Measurements from ENCODE around the gene SLC27A3.
A peak's percentile ranks its signal among the peaks of the same experiment; 100 is the strongest.
"Not testable (repeated sequence)": the region's sequence is repeated elsewhere in the genome, so short reads cannot be mapped to it uniquely, and the experiment has no call there.

SLC27A3 gene

DNA sequence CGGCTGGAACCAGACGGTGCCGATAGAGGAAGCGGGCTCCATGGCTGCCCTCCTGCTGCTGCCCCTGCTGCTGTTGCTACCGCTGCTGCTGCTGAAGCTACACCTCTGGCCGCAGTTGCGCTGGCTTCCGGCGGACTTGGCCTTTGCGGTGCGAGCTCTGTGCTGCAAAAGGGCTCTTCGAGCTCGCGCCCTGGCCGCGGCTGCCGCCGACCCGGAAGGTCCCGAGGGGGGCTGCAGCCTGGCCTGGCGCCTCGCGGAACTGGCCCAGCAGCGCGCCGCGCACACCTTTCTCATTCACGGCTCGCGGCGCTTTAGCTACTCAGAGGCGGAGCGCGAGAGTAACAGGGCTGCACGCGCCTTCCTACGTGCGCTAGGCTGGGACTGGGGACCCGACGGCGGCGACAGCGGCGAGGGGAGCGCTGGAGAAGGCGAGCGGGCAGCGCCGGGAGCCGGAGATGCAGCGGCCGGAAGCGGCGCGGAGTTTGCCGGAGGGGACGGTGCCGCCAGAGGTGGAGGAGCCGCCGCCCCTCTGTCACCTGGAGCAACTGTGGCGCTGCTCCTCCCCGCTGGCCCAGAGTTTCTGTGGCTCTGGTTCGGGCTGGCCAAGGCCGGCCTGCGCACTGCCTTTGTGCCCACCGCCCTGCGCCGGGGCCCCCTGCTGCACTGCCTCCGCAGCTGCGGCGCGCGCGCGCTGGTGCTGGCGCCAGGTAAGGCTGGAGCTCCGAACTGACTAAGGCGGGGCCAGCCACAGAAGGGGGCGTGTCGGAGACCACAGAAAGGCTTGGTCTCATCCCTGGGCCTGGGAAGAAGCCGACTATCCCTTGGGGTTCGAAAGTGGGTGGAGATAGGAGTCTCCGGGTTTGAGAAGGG lies 486 bp downstream of the SLC27A3 start:
- Histone ChIP-seq H3K36me3 (ENCODE audit: insufficient read depth, low read length) (0 out of 2 replicates have a peak, but pooled peaks cover 5% of the 10 kb centered on the region), H2AFZ (ENCODE audit: low read length, unreplicated experiment) (peak overlapping the region; percentile 83)

DNA sequence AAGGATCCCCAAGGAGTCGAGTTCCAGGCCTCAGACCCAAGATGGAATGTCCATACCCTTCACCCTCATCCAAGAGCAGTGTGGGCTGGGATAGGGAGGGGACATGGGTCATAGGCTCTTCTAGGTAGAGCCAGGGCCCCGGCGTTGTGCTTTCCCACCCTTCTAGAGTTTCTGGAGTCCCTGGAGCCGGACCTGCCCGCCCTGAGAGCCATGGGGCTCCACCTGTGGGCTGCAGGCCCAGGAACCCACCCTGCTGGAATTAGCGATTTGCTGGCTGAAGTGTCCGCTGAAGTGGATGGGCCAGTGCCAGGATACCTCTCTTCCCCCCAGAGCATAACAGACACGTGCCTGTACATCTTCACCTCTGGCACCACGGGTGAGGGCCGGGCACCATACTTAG lies 1.1 kb downstream of the SLC27A3 start:
- no peaks in the 10 kb centered on the region for H3K27me3 ChIP-seq (ENCODE audit: insufficient read depth, low read length)
- H3K4me1 ChIP-seq (ENCODE audit: control insufficient read depth, insufficient read depth, low read length, unreplicated experiment) = peaks cover 42% of the 10 kb centered on the region
- no peaks in the 10 kb centered on the region for H3K79me2 ChIP-seq (ENCODE audit: control insufficient read depth, insufficient read depth, low read length, unreplicated experiment)
- H2AFZ ChIP-seq (ENCODE audit: low read length, unreplicated experiment) = no peak overlapping the region
- H3K36me3 ChIP-seq (ENCODE audit: insufficient read depth, low read length) = 0 out of 2 replicates have a peak, but pooled peaks cover 5% of the 10 kb centered on the region
- H3K4me3 ChIP-seq (ENCODE audit: low read depth, low read length) = peak overlapping the region; percentile 83
- no peak overlapping the region for H3K27ac ChIP-seq (ENCODE audit: low read depth, low read length)

More for the DNA sequence above, 486 bp downstream of the SLC27A3 start:
- no peaks in the 10 kb centered on the region for H3K79me2 ChIP-seq (ENCODE audit: control insufficient read depth, insufficient read depth, low read length, unreplicated experiment)
- H3K4me3 ChIP-seq (ENCODE audit: low read depth, low read length) = peak overlapping the region; percentile 83
- H3K4me1 ChIP-seq (ENCODE audit: control insufficient read depth, insufficient read depth, low read length, unreplicated experiment) = peaks cover 42% of the 10 kb centered on the region
- 0 out of 2 replicates have a peak overlapping the region, but pooled peaks have one; percentile 24 for H3K27ac ChIP-seq (ENCODE audit: low read depth, low read length)
- H3K27me3 ChIP-seq (ENCODE audit: insufficient read depth, low read length) = no peaks in the 10 kb centered on the region

DNA sequence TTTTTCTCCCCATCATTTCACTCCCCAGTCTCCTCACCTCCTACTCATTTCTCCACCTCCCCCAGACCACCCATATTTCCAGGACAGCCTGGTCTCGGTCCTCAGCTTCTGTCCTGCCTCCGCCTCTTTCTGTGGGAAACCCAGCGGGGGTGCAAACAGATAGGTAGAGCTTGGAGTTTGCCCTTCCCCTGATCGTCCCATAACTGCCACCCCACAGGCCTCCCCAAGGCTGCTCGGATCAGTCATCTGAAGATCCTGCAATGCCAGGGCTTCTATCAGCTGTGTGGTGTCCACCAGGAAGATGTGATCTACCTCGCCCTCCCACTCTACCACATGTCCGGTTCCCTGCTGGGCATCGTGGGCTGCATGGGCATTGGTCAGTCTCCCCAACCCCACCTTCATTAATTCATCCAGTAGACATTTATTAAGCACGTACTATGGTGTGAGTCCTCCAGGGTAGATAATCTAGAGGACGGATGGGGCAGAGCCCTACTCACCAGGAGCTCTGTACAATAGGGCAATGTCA lies 1.7 kb downstream of the SLC27A3 start:
- H3K36me3 ChIP-seq (ENCODE audit: insufficient read depth, low read length) = 0 out of 2 replicates have a peak, but pooled peaks cover 5% of the 10 kb centered on the region
- no peak overlapping the region for H2AFZ ChIP-seq (ENCODE audit: low read length, unreplicated experiment)
- H3K27me3 ChIP-seq (ENCODE audit: insufficient read depth, low read length) = no peaks in the 10 kb centered on the region
- peaks cover 42% of the 10 kb centered on the region for H3K4me1 ChIP-seq (ENCODE audit: control insufficient read depth, insufficient read depth, low read length, unreplicated experiment)
- H3K79me2 ChIP-seq (ENCODE audit: control insufficient read depth, insufficient read depth, low read length, unreplicated experiment) = no peaks in the 10 kb centered on the region
- no peak overlapping the region for H3K27ac ChIP-seq (ENCODE audit: low read depth, low read length)
- peak overlapping the region; percentile 83; the same call in 1 of the 2 replicates for H3K4me3 ChIP-seq (ENCODE audit: low read depth, low read length)

DNA sequence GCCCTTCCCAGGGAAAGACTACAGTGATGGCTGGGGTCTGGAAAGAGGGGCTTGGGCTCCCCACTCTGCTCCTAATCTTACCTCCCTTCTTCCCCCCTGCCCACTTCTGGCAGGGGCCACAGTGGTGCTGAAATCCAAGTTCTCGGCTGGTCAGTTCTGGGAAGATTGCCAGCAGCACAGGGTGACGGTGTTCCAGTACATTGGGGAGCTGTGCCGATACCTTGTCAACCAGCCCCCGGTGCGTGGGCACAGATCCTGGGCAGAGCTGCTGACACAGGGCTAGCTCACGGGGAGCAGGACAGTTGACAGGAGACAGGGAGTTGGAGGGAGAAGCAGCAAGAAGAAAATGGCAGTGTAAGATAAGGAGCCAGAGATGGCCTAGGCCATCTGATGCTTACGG lies 2.4 kb downstream of the SLC27A3 start:
- Histone ChIP-seq H3K4me3 (ENCODE audit: low read depth, low read length) (no peak overlapping the region), H3K27ac (ENCODE audit: low read depth, low read length) (no peak overlapping the region), H3K36me3 (ENCODE audit: insufficient read depth, low read length) (0 out of 2 replicates have a peak, but pooled peaks cover 3% of the 10 kb centered on the region), H3K27me3 (ENCODE audit: insufficient read depth, low read length) (no peaks in the 10 kb centered on the region), H3K4me1 (ENCODE audit: control insufficient read depth, insufficient read depth, low read length, unreplicated experiment) (peaks cover 42% of the 10 kb centered on the region), H3K79me2 (ENCODE audit: control insufficient read depth, insufficient read depth, low read length, unreplicated experiment) (no peaks in the 10 kb centered on the region), H2AFZ (ENCODE audit: low read length, unreplicated experiment) (no peak overlapping the region)

DNA sequence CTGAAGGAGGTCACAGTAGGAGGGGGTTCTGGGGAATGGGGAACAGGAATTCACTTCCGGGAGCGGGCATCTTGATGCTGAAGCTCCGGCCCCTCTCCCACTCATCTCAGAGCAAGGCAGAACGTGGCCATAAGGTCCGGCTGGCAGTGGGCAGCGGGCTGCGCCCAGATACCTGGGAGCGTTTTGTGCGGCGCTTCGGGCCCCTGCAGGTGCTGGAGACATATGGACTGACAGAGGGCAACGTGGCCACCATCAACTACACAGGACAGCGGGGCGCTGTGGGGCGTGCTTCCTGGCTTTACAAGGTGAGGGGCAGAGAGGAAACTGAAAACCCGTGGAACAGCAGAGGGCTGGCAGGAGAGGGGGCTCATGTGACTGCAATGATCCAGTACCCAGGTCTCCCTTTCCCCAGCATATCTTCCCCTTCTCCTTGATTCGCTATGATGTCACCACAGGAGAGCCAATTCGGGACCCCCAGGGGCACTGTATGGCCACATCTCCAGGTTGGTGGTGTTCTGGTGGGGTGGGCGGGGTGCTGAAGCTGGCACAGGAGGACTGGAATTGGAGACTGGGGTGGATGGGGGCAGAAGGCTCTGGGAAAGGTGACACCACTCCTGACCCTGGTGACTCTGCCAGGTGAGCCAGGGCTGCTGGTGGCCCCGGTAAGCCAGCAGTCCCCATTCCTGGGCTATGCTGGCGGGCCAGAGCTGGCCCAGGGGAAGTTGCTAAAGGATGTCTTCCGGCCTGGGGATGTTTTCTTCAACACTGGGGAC lies 3.0 kb downstream of the SLC27A3 start:
- Histone ChIP-seq H3K79me2 (ENCODE audit: control insufficient read depth, insufficient read depth, low read length, unreplicated experiment) (no peaks in the 10 kb centered on the region), H3K27ac (ENCODE audit: low read depth, low read length) (no peak overlapping the region), H3K36me3 (ENCODE audit: insufficient read depth, low read length) (no peaks in the 10 kb centered on the region), H3K4me3 (ENCODE audit: low read depth, low read length) (no peak overlapping the region), H3K4me1 (ENCODE audit: control insufficient read depth, insufficient read depth, low read length, unreplicated experiment) (peaks cover 42% of the 10 kb centered on the region), H3K27me3 (ENCODE audit: insufficient read depth, low read length) (no peaks in the 10 kb centered on the region), H2AFZ (ENCODE audit: low read length, unreplicated experiment) (no peak overlapping the region)

DNA sequence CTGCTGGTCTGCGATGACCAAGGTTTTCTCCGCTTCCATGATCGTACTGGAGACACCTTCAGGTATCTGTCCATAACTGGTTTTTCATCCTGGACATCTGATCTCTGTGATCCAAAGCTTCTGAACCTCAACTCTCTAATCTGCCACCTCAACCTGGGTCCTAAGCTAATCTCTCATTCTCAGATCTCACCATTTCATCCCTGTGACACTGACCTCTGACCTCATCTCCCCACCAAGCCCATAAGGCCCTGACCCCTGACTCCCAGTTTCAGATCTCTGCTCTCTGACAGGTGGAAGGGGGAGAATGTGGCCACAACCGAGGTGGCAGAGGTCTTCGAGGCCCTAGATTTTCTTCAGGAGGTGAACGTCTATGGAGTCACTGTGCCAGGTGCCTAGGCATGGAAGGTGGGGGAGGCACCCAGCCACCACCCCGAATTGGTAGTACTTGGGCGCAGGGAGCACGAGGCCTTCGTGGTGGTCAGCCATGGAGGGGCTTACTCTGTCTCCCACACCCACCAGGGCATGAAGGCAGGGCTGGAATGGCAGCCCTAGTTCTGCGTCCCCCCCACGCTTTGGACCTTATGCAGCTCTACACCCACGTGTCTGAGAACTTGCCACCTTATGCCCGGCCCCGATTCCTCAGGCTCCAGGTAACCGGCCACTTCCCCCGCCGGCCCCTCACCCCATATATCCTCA lies 3.8 kb downstream of the SLC27A3 start:
- Histone ChIP-seq H3K27ac (ENCODE audit: low read depth, low read length) (no peak overlapping the region), H3K79me2 (ENCODE audit: control insufficient read depth, insufficient read depth, low read length, unreplicated experiment) (no peaks in the 10 kb centered on the region), H3K36me3 (ENCODE audit: insufficient read depth, low read length) (no peaks in the 10 kb centered on the region), H3K4me3 (ENCODE audit: low read depth, low read length) (no peak overlapping the region), H3K4me1 (ENCODE audit: control insufficient read depth, insufficient read depth, low read length, unreplicated experiment) (peaks cover 37% of the 10 kb centered on the region), H2AFZ (ENCODE audit: low read length, unreplicated experiment) (no peak overlapping the region), H3K27me3 (ENCODE audit: insufficient read depth, low read length) (no peaks in the 10 kb centered on the region)

DNA sequence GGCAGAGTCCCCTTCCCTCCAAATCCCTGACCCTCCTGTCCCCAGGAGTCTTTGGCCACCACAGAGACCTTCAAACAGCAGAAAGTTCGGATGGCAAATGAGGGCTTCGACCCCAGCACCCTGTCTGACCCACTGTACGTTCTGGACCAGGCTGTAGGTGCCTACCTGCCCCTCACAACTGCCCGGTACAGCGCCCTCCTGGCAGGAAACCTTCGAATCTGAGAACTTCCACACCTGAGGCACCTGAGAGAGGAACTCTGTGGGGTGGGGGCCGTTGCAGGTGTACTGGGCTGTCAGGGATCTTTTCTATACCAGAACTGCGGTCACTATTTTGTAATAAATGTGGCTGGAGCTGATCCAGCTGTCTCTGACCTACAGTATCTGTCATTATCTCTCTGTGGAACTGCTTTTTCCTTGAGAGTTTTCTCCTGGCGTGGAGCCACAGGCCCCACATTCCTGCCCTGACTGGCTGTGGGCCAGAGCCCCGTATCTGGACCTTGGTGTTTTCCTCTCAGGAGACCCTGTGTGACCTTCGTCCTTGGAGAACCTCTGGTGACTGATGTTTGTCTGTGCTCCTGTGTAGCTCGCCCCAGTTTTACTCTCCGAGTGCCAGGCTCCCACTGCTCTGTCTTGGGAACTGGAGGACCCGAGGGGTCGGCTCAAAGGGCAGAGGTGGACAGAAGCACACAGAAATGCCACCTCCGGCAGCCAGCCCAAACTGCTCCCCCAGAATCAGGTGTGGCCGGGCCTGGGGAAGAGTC lies 4.8 kb downstream of the SLC27A3 start:
- peaks cover 28% of the 10 kb centered on the region for H3K4me1 ChIP-seq (ENCODE audit: control insufficient read depth, insufficient read depth, low read length, unreplicated experiment)

DNA sequence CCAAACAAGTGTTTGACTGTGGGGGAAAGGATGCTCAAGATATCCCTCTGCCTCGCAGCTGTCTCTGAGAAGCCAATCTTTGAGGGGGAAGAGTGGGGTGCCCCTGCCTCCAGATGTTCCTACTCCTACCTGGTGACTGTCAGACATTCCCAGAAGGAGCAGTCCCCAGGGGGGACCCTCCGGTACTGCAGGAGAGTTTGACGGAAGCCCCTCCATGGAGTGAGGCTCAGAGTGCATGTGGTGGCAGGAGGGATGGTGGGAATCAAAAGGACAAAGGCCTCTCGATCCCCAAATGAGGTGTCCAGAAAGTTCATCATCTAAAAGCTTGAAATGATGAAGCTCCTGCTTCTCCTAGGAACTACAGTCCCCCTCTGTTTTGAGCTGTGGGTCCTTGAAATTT lies 5.3 kb downstream of the SLC27A3 start:
- H2AFZ ChIP-seq (ENCODE audit: low read length, unreplicated experiment) = no peak overlapping the region
- no peak overlapping the region for H3K27ac ChIP-seq (ENCODE audit: low read depth, low read length)
- no peaks in the 10 kb centered on the region for H3K36me3 ChIP-seq (ENCODE audit: insufficient read depth, low read length)
- H3K4me3 ChIP-seq (ENCODE audit: low read depth, low read length) = no peak overlapping the region
- no peaks in the 10 kb centered on the region for H3K79me2 ChIP-seq (ENCODE audit: control insufficient read depth, insufficient read depth, low read length, unreplicated experiment)
- no peaks in the 10 kb centered on the region for H3K27me3 ChIP-seq (ENCODE audit: insufficient read depth, low read length)
- peaks cover 24% of the 10 kb centered on the region for H3K4me1 ChIP-seq (ENCODE audit: control insufficient read depth, insufficient read depth, low read length, unreplicated experiment)

More for the DNA sequence above, 4.8 kb downstream of the SLC27A3 start:
- Histone ChIP-seq H3K4me3 (ENCODE audit: low read depth, low read length) (no peak overlapping the region), H3K27me3 (ENCODE audit: insufficient read depth, low read length) (no peaks in the 10 kb centered on the region), H3K36me3 (ENCODE audit: insufficient read depth, low read length) (no peaks in the 10 kb centered on the region), H3K79me2 (ENCODE audit: control insufficient read depth, insufficient read depth, low read length, unreplicated experiment) (no peaks in the 10 kb centered on the region), H3K27ac (ENCODE audit: low read depth, low read length) (no peak overlapping the region), H2AFZ (ENCODE audit: low read length, unreplicated experiment) (no peak overlapping the region)

DNA sequence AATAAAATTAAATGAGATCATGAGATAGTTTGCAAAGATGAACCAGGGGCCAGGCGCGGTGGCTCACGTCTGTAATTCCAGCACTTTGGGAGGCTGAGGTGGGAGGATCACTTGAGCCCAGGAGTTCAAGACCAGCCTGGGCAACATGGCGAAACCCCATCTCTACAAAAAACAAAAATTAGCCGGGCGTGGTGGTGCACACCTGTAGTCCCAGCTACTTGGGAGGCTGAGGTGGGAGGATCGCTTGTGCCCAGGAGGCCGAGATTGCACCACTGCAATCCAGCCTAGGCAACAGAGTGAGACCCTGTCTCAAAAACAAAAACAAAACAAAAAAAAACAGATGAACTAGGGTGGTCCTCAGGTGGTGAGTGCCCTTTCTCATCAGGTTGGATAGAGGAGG lies 7.4 kb downstream of the SLC27A3 start:
- H2AFZ ChIP-seq (ENCODE audit: low read length, unreplicated experiment) = peak overlapping the region; percentile 77
- peaks cover 12% of the 10 kb centered on the region for H3K4me1 ChIP-seq (ENCODE audit: control insufficient read depth, insufficient read depth, low read length, unreplicated experiment)
- H3K79me2 ChIP-seq (ENCODE audit: control insufficient read depth, insufficient read depth, low read length, unreplicated experiment); H3K36me3 ChIP-seq (ENCODE audit: insufficient read depth, low read length); H3K27me3 ChIP-seq (ENCODE audit: insufficient read depth, low read length): not testable (repeated sequence)
- peak overlapping the region; percentile 85 for H3K4me3 ChIP-seq (ENCODE audit: low read depth, low read length)
- peak overlapping the region; percentile 86 for H3K27ac ChIP-seq (ENCODE audit: low read depth, low read length)
